GM19193 (cell line): Measurements from ENCODE around the gene GSC.

Experiments
- POLR2A ChIP-seq: IDR thresholded peaks from 4 replicates; pipeline ENCODE4 v1.6.1; 2011; ENCODE audit not compliant: insufficient read depth, insufficient read length; ENCODE audit errors: extremely low read depth

The GSC gene

DNA sequence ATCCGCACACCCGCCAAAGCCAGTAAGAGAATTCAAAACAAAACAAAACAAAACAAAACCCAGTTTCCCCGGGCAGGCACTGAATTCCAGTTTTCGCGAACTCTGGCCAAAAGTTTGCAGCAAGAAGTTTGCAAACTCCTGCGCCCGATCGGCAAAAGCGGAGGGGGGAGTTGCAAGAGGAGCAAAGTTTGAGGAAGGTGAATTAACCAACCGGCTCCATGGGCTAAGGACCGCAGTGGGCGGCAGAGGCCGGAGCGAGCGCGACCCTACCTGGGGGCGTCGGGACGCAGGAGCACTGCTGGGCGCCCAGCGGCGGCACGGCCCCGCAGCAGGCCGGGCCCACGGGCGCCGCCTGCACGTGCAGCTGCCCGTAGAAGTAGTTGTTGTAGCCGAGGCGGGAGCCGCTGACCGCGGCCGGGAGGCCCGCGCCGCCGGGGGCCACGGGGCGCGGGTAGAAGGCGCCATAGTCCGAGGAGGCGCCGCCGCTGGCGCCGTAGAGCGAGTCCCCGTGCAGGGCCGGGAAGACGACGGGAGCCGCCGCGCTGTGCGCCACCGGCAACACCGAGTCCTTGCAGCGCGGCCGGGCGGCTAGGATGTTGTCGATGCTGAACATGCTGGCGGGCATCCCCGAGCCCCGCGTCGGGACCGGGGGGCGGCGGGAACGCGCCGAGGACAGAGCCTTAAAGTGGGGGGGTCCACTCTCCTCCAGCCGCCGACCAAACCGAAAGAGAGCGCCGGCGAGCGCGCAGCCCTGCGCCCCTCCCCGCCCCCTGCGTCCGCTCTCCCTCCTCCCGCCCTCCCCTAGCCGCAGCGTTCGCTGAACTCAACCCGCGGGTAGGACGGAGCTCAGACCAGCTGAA is at the start of gene GSC:
Gene GSC (minus strand): TSS at position 723 of the 860 bp plus-strand sequence. CDS start 98 bp downstream, at position 625.
- no peak for TF ChIP-seq POLR2A

DNA sequence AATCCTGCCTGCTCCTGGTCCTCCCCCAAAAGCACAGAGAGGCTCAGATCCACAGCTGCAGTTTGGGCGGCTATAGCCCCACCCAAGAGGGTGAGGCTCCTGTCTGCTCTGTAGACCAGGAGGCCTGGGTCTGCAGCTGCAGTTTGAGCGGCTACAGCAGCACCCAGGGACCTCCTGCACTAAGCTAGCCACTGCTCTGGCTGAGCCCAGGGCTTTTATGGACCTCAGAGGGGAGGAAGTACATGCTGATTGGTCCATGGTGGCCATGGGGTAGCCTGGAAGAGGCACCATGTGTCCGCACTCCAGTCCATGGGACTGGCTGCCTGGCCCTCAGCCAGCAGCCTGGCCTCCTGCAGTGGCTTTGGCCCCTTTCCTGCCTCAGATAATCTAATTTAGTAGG is 49.6 kb upstream of the GSC start:
- no peak for TF ChIP-seq POLR2A

DNA sequence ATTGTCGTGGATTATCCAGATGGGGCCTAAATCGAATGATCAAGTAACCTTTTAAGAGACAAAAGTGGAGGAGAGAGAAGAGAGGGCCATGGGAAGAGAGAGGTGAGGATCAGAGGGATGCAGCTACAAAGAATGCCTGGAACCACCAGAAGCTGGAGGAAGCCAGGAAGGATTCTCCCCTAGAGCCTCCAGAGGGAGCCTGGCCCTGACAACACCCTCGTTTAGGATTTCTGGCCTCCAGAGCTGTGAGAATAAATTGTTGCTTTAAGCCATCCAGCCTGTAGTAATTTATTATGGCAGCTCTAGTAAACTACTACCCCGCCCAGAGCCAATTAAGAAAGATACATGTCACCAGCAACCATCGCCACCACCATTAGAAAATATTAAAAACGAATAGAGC is 46.2 kb upstream of the GSC start:
- TF ChIP-seq POLR2A, result no peak

DNA sequence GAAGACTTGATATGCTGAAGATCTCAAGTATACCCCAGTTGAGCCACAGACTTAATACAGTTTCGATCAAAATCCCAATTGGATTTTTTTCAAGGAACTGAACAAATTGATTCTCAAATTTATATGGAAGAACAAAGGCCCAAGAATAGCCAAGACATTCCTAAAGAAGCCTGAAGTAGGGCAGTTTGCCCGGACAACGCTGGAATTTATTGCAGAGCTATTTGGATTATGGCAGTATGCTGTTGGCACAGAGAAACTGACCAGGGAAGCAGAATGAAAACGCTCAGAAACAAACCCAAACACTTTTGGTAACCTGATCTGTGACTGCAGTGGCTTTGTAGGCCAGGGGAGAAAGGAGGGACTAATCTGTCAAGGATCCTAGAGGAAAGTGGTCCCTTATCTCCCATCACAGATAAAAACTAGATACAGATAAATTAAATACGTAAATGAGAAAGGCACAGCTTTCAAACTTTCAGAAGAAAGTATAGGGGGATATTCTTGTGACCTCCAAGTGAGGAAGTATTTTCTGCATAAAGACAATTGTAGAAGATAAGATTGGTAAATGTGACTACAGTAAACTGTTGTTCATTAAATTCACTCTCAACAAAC is 35.9 kb upstream of the GSC start:
- no peak for TF ChIP-seq POLR2A

DNA sequence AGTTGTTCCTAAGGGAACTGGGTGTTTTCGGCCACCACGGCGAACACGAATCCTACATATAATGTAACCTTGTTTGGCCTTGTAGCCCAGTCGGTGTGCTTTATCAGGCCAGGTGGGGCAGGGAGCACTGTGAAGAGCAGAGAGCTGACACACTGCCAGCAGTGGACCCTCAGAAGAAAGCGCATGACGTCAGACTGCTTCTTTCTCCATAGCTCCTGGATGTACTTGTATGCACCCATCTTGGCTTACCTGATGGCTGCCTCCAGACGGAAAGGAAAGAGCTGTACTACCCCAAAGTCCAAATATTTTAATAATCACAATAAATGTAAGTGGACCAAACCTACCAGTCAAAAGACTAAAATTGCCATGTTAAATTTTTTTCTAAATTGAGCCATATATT is 31.3 kb upstream of the GSC start:
- TF ChIP-seq POLR2A, result no peak

DNA sequence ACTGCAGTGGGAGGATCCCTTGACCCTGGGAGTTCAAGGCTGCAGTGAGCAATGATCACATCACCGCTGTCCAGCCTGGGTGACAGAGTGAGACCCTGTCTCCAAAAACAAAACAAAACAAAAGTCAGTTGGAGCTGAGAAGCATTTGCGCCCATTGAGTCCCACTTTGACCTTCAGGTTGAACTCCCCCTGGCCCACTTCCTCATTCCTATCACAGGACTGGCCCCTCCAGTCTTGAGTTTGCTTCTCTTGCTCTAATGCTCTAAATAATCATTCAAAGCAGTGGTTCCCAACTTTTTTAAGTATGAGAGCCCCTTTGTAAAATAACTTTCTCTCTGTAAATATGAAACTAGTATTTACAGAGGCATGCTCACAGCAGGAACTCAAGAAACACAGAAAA is 28.0 kb upstream of the GSC start:
- TF ChIP-seq POLR2A, result no peak

DNA sequence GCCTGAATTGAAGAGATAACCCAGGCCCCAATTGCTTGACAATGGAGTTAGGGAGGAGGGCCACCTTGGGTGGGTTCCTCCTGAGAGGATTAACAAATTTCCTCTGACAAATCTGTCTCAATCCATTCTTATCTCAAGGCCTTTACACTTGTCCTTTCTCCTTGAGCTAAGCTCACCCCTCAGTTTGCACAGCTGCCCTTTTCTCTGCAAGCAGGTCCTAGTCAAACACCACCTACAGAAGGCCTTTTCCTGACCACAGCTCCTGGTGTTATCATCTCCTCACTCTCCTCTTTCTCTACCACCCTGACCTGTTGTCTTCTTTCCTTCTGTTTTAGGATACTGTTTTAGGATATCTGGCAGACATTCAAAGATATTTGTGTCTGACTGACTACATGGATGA is 26.4 kb upstream of the GSC start:
- no peak for TF ChIP-seq POLR2A

DNA sequence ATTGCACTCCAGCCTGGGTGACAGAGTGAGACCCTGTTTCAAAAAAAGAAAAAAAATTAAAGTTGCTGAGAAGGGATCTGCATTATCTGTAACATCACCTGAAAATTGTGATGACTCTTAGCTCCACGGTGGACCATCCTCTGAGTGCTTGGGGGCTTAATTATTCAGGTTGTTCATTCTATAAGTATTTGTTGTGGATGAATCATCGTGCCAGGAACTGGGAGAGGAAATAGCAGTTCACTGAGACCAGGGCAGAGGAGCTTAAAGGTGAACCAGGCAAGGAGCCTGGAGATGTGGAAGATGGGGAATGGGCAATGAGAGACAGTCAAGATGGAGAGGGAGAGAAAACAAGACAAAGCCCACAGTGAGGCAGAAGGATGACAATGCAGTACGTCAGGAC is 25.5 kb upstream of the GSC start:
- no peak for TF ChIP-seq POLR2A

DNA sequence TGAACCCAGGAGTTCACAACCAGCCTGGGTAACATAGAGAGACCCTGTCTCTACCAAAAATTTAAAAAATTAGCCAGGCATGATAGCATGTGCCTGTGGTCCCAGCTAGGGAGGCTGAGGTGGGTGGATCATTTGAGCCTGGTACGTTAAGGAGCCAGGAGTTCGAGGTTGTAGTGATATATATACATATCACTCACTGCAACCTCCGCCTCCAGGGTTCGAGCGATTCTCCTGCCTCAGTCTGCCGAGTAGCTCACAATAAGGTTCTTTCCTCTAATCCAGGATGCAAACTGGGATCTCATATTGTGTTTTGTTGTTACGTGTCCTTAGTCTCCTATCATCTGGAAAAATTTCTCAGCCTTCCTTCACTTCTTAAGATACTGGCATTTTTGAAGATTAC is 24.0 kb upstream of the GSC start:
- no peak for TF ChIP-seq POLR2A

DNA sequence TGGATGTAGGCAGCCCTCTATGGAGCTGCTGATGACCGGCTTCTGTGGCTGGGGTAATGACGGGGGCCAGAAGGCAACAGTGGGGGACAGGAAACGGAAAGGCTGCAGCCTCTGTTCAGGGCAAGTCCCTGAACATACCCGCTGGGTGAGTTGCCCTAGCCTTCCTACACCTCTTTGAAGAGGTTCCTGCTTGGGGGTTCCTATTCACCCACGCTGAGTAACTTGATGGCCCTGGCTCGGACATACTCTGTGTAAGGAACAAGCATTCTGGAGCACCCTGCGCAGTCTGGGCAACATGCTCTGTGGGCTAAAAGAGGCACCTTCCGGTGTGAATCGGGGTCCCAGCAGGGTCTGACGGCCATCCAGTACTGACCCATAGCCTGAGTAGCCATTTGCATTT is 17.7 kb upstream of the GSC start:
- TF ChIP-seq POLR2A, result no peak

DNA sequence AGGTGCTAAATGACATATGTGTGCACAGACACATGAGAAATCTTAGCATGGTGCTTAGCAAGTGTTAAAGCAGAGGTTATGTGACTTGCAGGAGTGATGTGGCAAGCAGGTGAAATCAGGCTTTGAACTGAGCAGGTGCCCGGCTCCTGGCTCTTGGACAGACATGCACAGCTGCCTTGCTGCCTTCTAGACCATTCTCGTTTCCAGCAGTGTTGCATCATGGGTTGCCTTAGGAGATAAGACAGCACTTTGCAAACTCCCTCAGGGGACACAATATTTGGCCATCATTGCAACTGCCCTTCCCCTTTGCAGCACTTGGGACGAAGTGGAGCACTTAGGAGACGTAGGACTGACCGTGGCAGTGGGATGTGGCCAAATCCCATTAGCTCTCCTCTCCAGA is 17.2 kb upstream of the GSC start:
- TF ChIP-seq POLR2A, result no peak

DNA sequence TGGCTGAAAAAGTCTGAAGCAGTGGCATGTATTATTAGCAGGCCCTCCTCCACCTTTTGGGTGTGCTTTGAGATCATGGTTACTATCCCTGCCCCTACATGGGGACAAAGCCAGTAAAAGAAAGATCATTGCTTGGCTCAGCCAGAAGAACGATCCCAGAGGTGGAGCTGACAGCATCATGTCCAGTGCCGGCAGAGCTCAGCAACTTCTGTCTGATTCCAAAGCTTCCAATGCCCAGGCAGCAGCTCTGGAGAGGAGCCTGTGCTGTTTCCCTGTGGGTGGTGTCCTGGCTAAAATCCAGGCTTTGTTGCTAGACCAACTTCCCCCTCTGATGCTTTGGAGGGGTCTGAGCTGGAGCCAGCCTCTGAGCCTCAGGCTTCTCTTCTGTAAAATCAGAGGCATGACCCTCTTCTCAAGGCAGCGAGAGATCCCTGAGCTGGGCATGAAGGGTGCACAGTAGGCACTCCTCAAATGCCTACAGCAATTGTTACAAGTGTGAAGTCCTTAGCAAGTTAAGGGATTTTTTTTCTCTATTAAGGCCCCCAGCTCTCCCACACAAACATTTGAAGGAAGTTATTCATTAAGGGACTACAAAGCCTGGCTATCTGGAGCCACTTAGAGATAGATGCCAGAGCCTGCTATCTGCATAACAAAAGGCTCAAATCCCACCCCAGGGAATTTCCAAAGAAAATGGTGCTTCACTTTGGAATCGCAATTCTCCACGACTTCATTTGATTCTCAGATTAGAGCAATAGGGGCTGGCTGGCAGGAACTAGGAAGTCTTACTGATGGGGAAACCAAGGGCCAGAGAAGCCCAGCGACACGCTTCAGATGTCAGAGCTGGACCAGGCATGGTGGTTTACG is 10.9 kb upstream of the GSC start:
- no peak for TF ChIP-seq POLR2A

DNA sequence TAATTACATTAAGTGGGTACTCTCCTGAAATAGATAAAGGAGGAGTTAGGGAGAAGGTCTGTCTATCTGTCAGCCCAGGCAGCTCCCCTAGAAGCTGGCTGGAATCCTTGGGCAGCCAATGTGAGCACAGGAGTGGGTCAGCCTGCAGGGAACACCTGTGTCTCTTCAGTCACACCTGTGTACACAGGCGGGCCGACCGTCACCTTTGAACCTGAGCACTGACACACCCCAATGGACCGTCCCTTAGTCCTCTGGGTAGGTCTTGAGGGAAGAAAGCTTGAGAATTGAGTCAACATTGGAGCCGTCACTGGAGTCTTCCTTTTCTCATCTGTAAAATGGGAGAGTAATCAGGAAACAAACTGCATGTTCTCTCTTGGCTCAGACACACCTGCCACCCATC is 9.8 kb upstream of the GSC start:
- no peak for TF ChIP-seq POLR2A

DNA sequence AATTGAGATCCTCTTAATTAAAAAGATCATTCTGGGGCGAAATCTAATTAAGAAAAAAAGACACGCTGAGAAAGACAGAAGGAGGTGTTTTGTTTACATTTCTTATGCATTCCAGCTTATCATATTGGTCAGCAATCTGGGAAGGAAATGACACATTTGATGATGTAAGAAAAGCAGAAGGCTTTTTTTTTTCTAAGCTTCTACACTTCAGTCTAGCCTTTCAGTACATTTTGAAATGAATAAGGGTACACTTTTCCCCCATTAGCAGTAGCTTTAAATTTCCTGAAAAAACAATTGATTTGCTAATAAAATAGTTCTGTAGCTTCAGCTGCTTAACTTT is 5.9 kb upstream of the GSC start:
- no peak for TF ChIP-seq POLR2A

DNA sequence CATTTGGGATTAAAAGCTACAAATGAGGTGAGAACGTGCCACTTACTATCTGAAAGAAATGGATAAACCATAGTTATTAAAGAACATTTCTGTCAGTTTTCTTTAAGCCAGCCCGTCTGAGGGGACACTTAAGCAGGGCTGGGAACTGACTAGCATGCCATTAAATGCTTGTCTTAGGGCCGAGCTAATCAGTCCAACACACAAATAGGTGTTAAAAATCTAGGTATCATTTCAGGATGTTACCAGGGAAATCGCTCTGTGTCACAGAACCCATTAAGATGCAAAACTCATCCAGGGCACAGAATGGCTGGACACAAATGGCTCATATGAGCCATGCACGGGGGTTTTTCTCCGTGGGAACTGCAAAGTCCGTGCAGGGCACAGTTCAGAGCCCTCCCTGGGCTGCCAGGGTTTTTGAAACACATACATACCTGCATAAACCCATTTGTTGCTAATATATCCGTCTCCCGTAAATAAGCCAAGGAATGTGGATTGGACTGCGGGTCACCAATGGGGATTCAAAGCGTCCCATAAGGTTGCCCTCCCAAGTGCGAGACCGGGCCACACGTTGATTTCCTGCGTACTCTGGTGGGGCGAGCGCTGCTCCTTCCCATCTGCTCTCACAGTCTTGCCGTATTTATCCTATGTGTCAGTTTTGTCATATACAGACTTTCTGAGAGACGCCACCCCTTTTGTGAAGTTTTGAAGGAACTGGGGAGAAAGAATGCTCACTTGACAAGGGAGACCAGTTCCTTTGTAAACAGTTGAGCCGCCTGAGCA is 5.4 kb upstream of the GSC start:
- TF ChIP-seq POLR2A, result no peak
